Sigmoid colon (tissue), 7 donors: ENCODE measurements around the gene SLC13A4. TPM values are rescaled to one million over a fixed set of nuclear protein-coding genes. Genes with fewer than 3 reads are reported as not detected.

Experiments used
- DNase-seq: peaks from one replicate; pipeline ENCODE4 v3.0.0-alpha.2; 2019
- H3K27ac ChIP-seq, 4 donors: fragments of 200-600 bp; sonication (generic); one replicate each; pipeline ENCODE4 v1.5.1; 2016 to 2019; ENCODE audit warnings: mild to moderate bottlenecking in 1 of 4
- H3K27me3 ChIP-seq, 3 donors: fragments of 200-600 bp; sonication (generic); one replicate each; pipeline ENCODE4 v1.5.1; 2019; ENCODE audit warnings: mild to moderate bottlenecking in 1 of 3
- H3K36me3 ChIP-seq, 4 donors: fragments of 200-600 bp; sonication (generic); one replicate each; pipeline ENCODE4 v1.5.1; 2016 to 2019
- H3K4me1 ChIP-seq, 4 donors: fragments of 200-600 bp; sonication (generic); one replicate each; pipeline ENCODE4 v1.5.1; 2017 to 2019
- H3K4me3 ChIP-seq, 4 donors: fragments of 200-600 bp; sonication (generic); one replicate each; pipeline ENCODE4 v1.5.1; 2017 to 2019; ENCODE audit warnings: mild to moderate bottlenecking in 2 of 4, moderate library complexity in 1 of 4
- H3K9me3 ChIP-seq, 4 donors: fragments of 200-600 bp in 3 of 4; sonication (generic) in 3 of 4; one replicate each; pipeline versions ENCODE4 v1.5.1 to v1.6.1; 2013 to 2019
- CTCF ChIP-seq, 4 experiments: fragments of 450-650 bp in 3 of 4; fragments of 200-600 bp in 1 of 4; IDR thresholded peaks; one replicate each; pipeline ENCODE4 v1.5.1; 2016 to 2019; ENCODE audit warnings: antibody characterized with exemption in 4 of 4, mild to moderate bottlenecking in 3 of 4, moderate library complexity in 2 of 4
- EP300 ChIP-seq, 4 donors: sonication (generic); formaldehyde crosslinking; IDR thresholded peaks; one replicate each; pipeline ENCODE4 v1.6.1; 2017; ENCODE audit warnings: antibody characterized with exemption in 4 of 4
- POLR2A ChIP-seq, 2 donors: fragments of 450-650 bp; IDR thresholded peaks; one replicate each; pipeline ENCODE4 v1.6.1; 2016; ENCODE audit warnings: antibody characterized with exemption in 2 of 2, mild to moderate bottlenecking in 2 of 2, moderate library complexity in 2 of 2
- POLR2AphosphoS5 ChIP-seq, 4 donors: sonication (generic); formaldehyde crosslinking; IDR thresholded peaks; one replicate each; pipeline ENCODE4 v1.6.1; 2017; ENCODE audit warnings: antibody characterized with exemption in 4 of 4
- WGBS, 2 donors: extraction: QIAGEN DNeasy Blood & Tissue Kit; methylation state at CpG; one replicate each; pipeline ENCODE4 v1.1.7; 2013; 5-methylcytosine and 5-hydroxymethylcytosine counted together
- intact Hi-C: fragments of 100-400 bp; cut with DNase I; formaldehyde crosslinking; loops from one replicate; pipeline ENCODE4 v1.15.1; 2023
- polyA plus RNA-seq, 3 donors: library from polyadenylated mRNA; stranded (reverse); fragments of 200-250 nt; gene quantifications; one replicate each; pipeline ENCODE4 v1.2.3, GENCODE V29; 2013
- total RNA-seq, 4 donors: library from RNA; depleted of rRNA; stranded (reverse); fragments of >200 nt; gene quantifications; one replicate each; pipeline ENCODE4 v1.1.0, GENCODE V29; 2016
- donor health status: healthy with polysubstance abuse.
- donor health status: Bipolar disorder and iron deficiency.
- donor health status: healthy.

SLC13A4 gene
- total and polyA plus RNA-seq, 7 donors = 0.12 to 0.60 (median 0.28) TPM; not detected in 4

DNA sequence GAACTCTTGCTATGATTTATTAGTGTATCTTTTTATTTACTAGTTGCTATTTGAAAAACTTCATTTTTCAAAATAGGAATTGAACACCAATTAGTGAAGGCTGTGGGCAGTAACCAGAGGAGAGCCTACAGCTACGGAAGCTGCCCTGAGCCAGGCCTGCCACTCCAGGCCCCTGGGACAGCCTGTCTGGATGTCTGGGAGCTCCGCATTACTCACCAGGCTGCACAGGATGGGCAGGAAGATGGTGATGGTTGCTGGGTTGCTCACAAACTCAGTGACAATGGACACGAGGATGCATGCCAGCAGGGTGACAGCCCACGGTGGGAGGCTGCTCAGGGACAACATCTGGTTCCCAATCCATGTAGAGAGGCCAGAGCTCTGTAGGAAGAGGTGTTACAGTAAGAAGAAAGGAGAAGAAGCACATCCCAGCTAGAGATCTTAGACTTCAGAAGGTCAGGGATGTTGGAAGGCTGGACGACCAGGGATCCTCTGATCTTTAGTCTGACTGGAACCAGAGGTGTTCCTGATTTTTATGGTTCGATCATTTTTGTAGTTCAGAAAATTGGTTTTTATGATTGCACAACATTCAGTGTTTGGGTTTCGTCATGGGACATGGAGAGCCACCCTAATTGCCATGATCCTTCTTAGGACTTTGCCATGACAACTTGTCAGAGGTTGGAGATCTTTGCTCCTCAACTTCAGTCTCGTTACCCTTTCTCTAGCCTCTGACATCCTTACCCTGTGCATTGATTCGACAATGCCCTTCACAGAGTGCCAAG, 42.5 kb downstream of the SLC13A4 start:
- Histone ChIP-seq H3K9me3 (no peaks in the 10 kb centered on the region), H3K27ac (no peak overlapping the region), H3K27me3 (no peaks in the 10 kb centered on the region), H3K4me1 (peaks cover 0 to 28% (median 20%) of the 10 kb centered on the region in 4 donors), H3K36me3 (peaks cover 0 to 22% (median 0%) of the 10 kb centered on the region in 4 donors), H3K4me3 (no peak overlapping the region)
- TF ChIP-seq POLR2AphosphoS5 (IDR thresholded peaks at IDR 0.05) (no peak), CTCF (IDR thresholded peaks at IDR 0.05) (no peak), POLR2A (IDR thresholded peaks at IDR 0.05) (no peak), EP300 (IDR thresholded peaks at IDR 0.05) (no peak)
- 90 to 94% methylated on average over 9 of the region's 9 CpGs for WGBS, 2 donors
- intact Hi-C loops = no loop called here
- no peak for DNase-seq

DNA sequence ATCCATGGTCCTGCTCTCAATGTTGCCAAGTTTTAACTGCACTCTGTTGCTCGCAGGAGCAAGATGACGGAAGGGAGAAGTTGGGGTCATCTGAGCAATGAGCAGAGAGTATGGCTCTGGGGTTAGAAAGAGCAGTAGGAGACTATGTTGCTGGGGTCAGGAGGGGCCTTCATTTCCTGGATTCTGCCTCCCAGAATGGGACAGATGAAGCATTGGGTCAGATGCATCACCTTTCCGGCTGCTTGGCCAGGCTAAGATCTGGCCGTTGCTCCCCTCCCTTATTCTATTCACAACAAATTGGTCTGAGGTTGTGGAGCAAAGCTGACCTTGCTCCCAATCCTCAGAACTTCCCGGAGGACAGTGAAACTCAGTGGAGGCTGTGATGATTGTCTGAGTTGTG, 43.3 kb downstream of the SLC13A4 start:
- intact Hi-C loops = no loop called here
- no peak for DNase-seq
- no peak for TF ChIP-seq POLR2AphosphoS5 (IDR thresholded peaks at IDR 0.05)
- no peak for TF ChIP-seq POLR2A (IDR thresholded peaks at IDR 0.05)
- TF ChIP-seq EP300 (IDR thresholded peaks at IDR 0.05) = no peak
- TF ChIP-seq CTCF (IDR thresholded peaks at IDR 0.05) = no peak
- H3K4me1 ChIP-seq = peaks cover 0 to 28% (median 20%) of the 10 kb centered on the region in 4 donors
- H3K36me3 ChIP-seq = peaks cover 0 to 20% (median 0%) of the 10 kb centered on the region in 4 donors
- H3K27ac ChIP-seq = no peak overlapping the region
- H3K9me3 ChIP-seq = no peaks in the 10 kb centered on the region
- H3K27me3 ChIP-seq = no peaks in the 10 kb centered on the region
- no peak overlapping the region for H3K4me3 ChIP-seq
- 92 to 93% methylated on average over 5 of the region's 5 CpGs for WGBS, 2 donors

- Histone ChIP-seq H3K36me3 (peaks cover 0 to 15% (median 0%) of the 10 kb centered on the region in 4 donors), H3K9me3 (no peaks in the 10 kb centered on the region), H3K27me3 (no peaks in the 10 kb centered on the region), H3K27ac (no peak overlapping the region), H3K4me3 (no peak overlapping the region), H3K4me1 (peaks cover 0 to 31% (median 22%) of the 10 kb centered on the region in 4 donors)
- 74 to 79% methylated on average over 3 of the region's 3 CpGs for WGBS, 2 donors
- intact Hi-C loops = no loop called here
- TF ChIP-seq POLR2AphosphoS5 (IDR thresholded peaks at IDR 0.05) (no peak), EP300 (IDR thresholded peaks at IDR 0.05) (no peak), CTCF (IDR thresholded peaks at IDR 0.05) (no peak), POLR2A (IDR thresholded peaks at IDR 0.05) (no peak)
- no peak for DNase-seq
These were observed 43.9 kb downstream of the SLC13A4 start for GRCh38 chr7:135684136-135684535.

DNA sequence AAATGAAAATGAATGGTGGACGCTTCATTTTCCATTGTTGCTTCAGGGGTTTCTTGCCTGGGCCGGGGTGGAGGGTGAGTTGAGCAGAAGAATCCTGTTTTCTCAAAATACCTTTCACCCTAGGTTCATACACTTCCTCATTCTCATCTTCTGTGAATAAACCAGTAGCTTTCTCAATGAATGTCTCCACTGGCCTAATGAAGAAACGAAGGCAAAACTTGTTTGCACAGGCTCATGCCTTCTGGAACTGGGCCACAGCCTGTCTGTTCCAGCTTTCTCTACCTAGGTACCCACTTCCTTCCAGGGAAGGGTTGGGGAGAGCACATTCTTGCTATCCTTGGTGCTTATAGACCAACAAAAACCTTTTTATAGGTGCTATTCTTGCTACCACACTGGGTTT, 44.4 kb downstream of the SLC13A4 start:
- Histone ChIP-seq H3K9me3 (no peaks in the 10 kb centered on the region), H3K27ac (no peak overlapping the region), H3K4me3 (no peak overlapping the region), H3K4me1 (peaks cover 0 to 37% (median 27%) of the 10 kb centered on the region in 4 donors), H3K36me3 (peaks cover 0 to 9% (median 0%) of the 10 kb centered on the region in 4 donors), H3K27me3 (no peaks in the 10 kb centered on the region)
- no peak for DNase-seq
- intact Hi-C loops = no loop called here
- TF ChIP-seq POLR2AphosphoS5 (IDR thresholded peaks at IDR 0.05) = no peak
- TF ChIP-seq CTCF (IDR thresholded peaks at IDR 0.05) = no peak
- no peak for TF ChIP-seq POLR2A (IDR thresholded peaks at IDR 0.05)
- TF ChIP-seq EP300 (IDR thresholded peaks at IDR 0.05) = no peak
- whole genome bisulfite sequencing, 2 donors = 88% methylated on average over 3 of the region's 3 CpGs
